K562 (cell line): ENCODE results near the gene ZFHX2. TPM values are rescaled to one million over a fixed set of nuclear protein-coding genes. Genes with fewer than 3 reads are reported as not detected.

Experiments used
- ATAC-seq: fragments of 200-7000 bp; cut with Tn5 transposase; 3 replicates; pipeline ENCODE4 v1.9.1; 2020; ENCODE audit warnings: moderate library complexity
- BruUV-seq: library from RNA; stranded (reverse); fragments of 400-500 nt; replicated peaks from 2 replicates; lab custom pipeline; 2021; lab: Mats Ljungman, UMichigan
- CTCF ChIA-PET: fragments of 300-600 bp; formaldehyde crosslinking; extraction: SDS; loops from one replicate; lab custom pipeline; 2021; ENCODE audit warnings: low intra/inter-chr PET ratio; lab: Yijun Ruan, JAX
- POLR2A ChIA-PET: fragments of 300-600, 350-650 bp; sonication (Branson Sonifier 250); formaldehyde crosslinking; extraction: SDS; loops from one replicate; lab custom pipeline; 2021; ENCODE audit warnings: antibody characterized with exemption, inconsistent platforms; lab: Yijun Ruan, JAX
- DNase-seq, 4 experiments: peaks; one replicate each; pipeline versions ENCODE4 v3.0.0 to v3.0.0-alpha.2; 2011 to 2018; ENCODE audit warnings: low spot score in 3 of 4, mixed read lengths in 3 of 4; ENCODE audit errors: extremely low read depth in 1 of 4
- FAIRE-seq: peaks from 2 replicates; lab custom pipeline; 2011; peaks lifted over from hg19 to GRCh38; lab: Jason Lieb, UNC
- H2AFZ ChIP-seq: 2 replicates; pipeline ENCODE4 v1.6.0; 2011; ENCODE audit warnings: low read depth, low read length, control low read depth, inconsistent platforms
- H3K27ac ChIP-seq: fragments of 200-600 bp; 3 replicates; pipeline ENCODE4 v1.8.0; 2011; ENCODE audit warnings: low read depth, mild to moderate bottlenecking, control low read depth, inconsistent platforms, low read length, moderate library complexity, mixed read lengths; ENCODE audit errors: extremely low read depth
- H3K27me3 ChIP-seq, 2 experiments: fragments of 300-600 bp in 1 of 2; 2 replicates in 1 of 2; 3 replicates in 1 of 2; pipeline versions ENCODE4 v1.6.0 to v1.8.0; 2011; ENCODE audit warnings: inconsistent platforms in 2 of 2, low read length in 2 of 2, mild to moderate bottlenecking in 1 of 2, mixed read lengths in 1 of 2, moderate library complexity in 1 of 2; ENCODE audit not compliant: control insufficient read depth in 2 of 2, insufficient read depth in 2 of 2
- H3K36me3 ChIP-seq: fragments of 300-600 bp; 3 replicates; pipeline ENCODE4 v1.8.0; 2011; ENCODE audit warnings: mild to moderate bottlenecking, low read length, inconsistent platforms; ENCODE audit not compliant: control insufficient read depth, insufficient read depth
- H3K4me1 ChIP-seq, 2 experiments: fragments of 200-600 bp in 1 of 2; replicated peaks in 1 of 2; 2 replicates in 1 of 2; 3 replicates in 1 of 2; pipeline versions ENCODE4 v1.5.1 to v1.8.0; 2011; ENCODE audit warnings: inconsistent platforms in 2 of 2, low read length in 2 of 2, mild to moderate bottlenecking in 1 of 2, mixed read lengths in 1 of 2, moderate library complexity in 1 of 2; ENCODE audit not compliant: control insufficient read depth in 2 of 2, insufficient read depth in 2 of 2
- H3K4me2 ChIP-seq: 2 replicates; pipeline ENCODE4 v1.6.1; 2011; ENCODE audit warnings: low read length, control low read depth, inconsistent platforms, mixed read lengths; ENCODE audit not compliant: insufficient read depth
- H3K4me3 ChIP-seq: fragments of 200-600 bp; sonication (generic), shearing (Covaris generic); 2 replicates; pipeline ENCODE4 v1.5.1; 2016; ENCODE audit warnings: control low read depth, inconsistent platforms
- H3K79me2 ChIP-seq: fragments of 200-600 bp; 3 replicates; pipeline ENCODE4 v1.8.0; 2011; ENCODE audit warnings: low read length, inconsistent platforms; ENCODE audit not compliant: control insufficient read depth, insufficient read depth
- H3K9ac ChIP-seq, 2 experiments: 2 replicates each; pipeline versions ENCODE4 v1.6.0 to v1.6.1; 2011; ENCODE audit warnings: low read depth in 2 of 2, low read length in 2 of 2, control low read depth in 1 of 2, inconsistent platforms in 1 of 2, mild to moderate bottlenecking in 1 of 2, mixed read lengths in 1 of 2; ENCODE audit not compliant: insufficient read depth in 1 of 2
- H3K9me1 ChIP-seq: one replicate; pipeline ENCODE4 v1.6.0; 2011; ENCODE audit warnings: inconsistent platforms, mild to moderate bottlenecking, low read length, moderate library complexity; ENCODE audit not compliant: control insufficient read depth, insufficient read depth
- H3K9me3 ChIP-seq: replicated peaks from 2 replicates; pipeline ENCODE4 v1.5.1; 2011; ENCODE audit warnings: low read depth, low read length, inconsistent platforms; ENCODE audit not compliant: control insufficient read depth, insufficient read depth
- H4K20me1 ChIP-seq: replicated peaks from 2 replicates; pipeline ENCODE4 v1.6.1; 2011; ENCODE audit warnings: low read length, inconsistent platforms, mixed read lengths; ENCODE audit not compliant: control insufficient read depth, insufficient read depth
- CBX2 ChIP-seq: fragments of 200-600 bp; sonication (generic); IDR thresholded peaks from one replicate; pipeline ENCODE4 v1.6.1; 2012; ENCODE audit warnings: mild to moderate bottlenecking, low read length, inconsistent platforms; ENCODE audit not compliant: insufficient read depth, poor library complexity, severe bottlenecking
- FOXK1 ChIP-seq: sonication (generic); formaldehyde crosslinking; IDR thresholded peaks from 2 replicates; pipeline ENCODE4 v1.8.0; 2022; ENCODE audit warnings: missing genetic modification reagents, mild to moderate bottlenecking, borderline replicate concordance
- HNRNPH1 ChIP-seq: fragments of 200-400 bp; formaldehyde crosslinking; optimal IDR thresholded peaks from 2 replicates; pipeline ENCODE3; 2017; ENCODE audit warnings: low read depth, mild to moderate bottlenecking, low read length, moderate library complexity
- KLF1 ChIP-seq: fragments of 450-650 bp; IDR thresholded peaks from 2 replicates; pipeline ENCODE4 v1.6.1; 2016; ENCODE audit warnings: missing genetic modification characterization, missing compliant biosample characterization
- RB1 ChIP-seq: fragments of 450-650 bp; IDR thresholded peaks from 2 replicates; pipeline ENCODE4 v1.6.1; 2017; ENCODE audit warnings: low read depth, mild to moderate bottlenecking
- RBFOX2 ChIP-seq: fragments of 200-400 bp; formaldehyde crosslinking; IDR thresholded peaks from 2 replicates; pipeline ENCODE4 v1.6.1; 2017; ENCODE audit warnings: low read depth, mild to moderate bottlenecking, low read length, moderate library complexity
- ZKSCAN8 ChIP-seq: fragments of 200-800 bp; sonication (Bioruptor generic); IDR thresholded peaks from 2 replicates; pipeline ENCODE4 v1.6.1; 2016; ENCODE audit warnings: missing genetic modification characterization, missing compliant biosample characterization
- ZNF23 ChIP-seq: fragments of 250-450 bp; sonication (Bioruptor Pico); IDR thresholded peaks from 2 replicates; pipeline ENCODE4 v1.4.0; 2020; ENCODE audit warnings: mild to moderate bottlenecking
- in situ Hi-C: fragments of 300-500 bp; cut with MboI; formaldehyde crosslinking; loops from 4 replicates; pipeline ENCODE4 v1.15.0; 2018; ENCODE audit warnings: inconsistent platforms, mixed read lengths
- intact Hi-C: fragments of 100-400 bp; cut with micrococcal nuclease; formaldehyde crosslinking; loops from 2 replicates; pipeline ENCODE4 v1.14.2; 2022
- polyA plus RNA-seq, 8 experiments: library from polyadenylated mRNA; depleted of rRNA in 4 of 8; stranded (reverse) in 5 of 8; unstranded in 3 of 8; fragments of >200 nt; fragmentation: Nextera tagmentation in 2 of 8; fragmentation: Illumina TruSeq in 1 of 8; extraction: Ambion mirVana in 2 of 8; extraction: Trizol in 1 of 8; gene quantifications; 2 replicates each; pipeline versions ENCODE4 v1.2.1 to v1.2.3, GENCODE V29; 2011 to 2014; ENCODE audit warnings: inconsistent platforms in 1 of 8, missing spikeins in 1 of 8
- total RNA-seq, 7 experiments: library from RNA; depleted of rRNA in 6 of 7; stranded (reverse); fragments of >200 nt in 6 of 7; fragmentation: Illumina TruSeq in 2 of 7; extraction: Trizol in 2 of 7; gene quantifications; 2 replicates each; pipeline versions ENCODE4 v1.2.1 to v1.2.3, GENCODE V29; 2011 to 2021; ENCODE audit warnings: low replicate concordance in 1 of 7
- TF ChIP-seq, protein P1 (sequence below): fragments of 250-450 bp; sonication (Bioruptor Pico); IDR thresholded peaks from 2 replicates; pipeline ENCODE4 v1.6.1; 2021; ENCODE audit warnings: mild to moderate bottlenecking

Gene ZFHX2
- total and polyA plus RNA-seq, 9 of the 15 experiments (the other 6 are each of a cell fraction or from before 2014, with no cell fraction given), result 0.06 to 0.11 (median 0.11) TPM; not detected in 4

DNA sequence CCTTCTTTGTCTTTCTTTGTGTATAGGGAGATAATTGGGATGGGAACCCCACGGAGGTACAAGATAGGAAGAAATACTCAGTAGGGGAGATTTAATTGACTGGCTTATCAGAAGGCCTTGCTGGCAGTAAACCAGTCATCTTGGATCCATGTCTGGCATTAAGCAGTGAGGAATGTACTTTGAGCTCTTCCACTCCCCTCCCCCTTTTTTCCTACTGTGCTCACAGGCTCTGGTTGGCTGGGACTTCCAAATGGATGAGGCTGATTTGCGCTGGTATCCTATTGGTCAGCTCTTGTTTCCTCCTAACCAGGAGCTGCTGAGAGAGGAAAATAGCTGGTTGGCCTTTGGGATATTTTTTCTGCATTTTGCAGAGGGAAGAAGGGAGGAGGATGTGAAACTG, 57.3 kb downstream of the ZFHX2 start (continued):
- no peak for TF ChIP-seq ZKSCAN8 (CRISPR knock-in tag)

DNA sequence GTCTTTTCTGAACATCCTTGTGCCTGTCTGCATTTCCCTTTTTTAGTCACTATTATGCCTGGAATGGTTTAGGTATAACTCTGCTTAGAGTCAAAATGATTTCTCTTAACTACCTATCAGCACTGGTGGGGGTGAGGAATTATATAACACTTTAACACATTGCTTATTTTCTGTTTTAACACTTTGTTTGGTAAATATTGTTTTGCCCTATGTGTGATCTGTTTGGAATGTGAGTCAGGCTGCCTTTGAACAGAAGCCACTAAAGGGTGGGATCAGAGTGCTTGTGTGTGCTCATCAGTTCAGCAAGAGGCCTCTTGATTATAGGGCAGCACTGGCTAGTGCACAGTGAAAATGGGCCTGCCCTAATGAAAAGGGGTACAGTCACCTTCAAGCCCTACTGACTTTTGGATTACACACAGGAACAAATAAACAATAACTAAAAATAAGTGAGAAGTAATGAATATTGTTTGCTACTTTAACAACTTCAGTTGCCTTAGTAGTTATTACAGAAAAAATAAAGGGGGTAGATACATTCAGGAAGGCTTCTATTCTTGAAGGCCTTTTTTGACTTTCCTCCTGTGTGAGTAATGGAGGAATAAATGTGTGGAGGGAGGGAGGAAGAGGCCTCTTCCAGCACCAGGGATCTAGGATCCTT, 58.8 kb downstream of the ZFHX2 start:
- POLR2A ChIA-PET, result no interaction called here

More for the DNA sequence above, 58.8 kb downstream of the ZFHX2 start:
- Histone ChIP-seq H3K27me3 (no peaks in the 10 kb centered on the region), H3K4me1 (no peaks in the 10 kb centered on the region), H3K27ac (no peak overlapping the region), H3K79me2 (no peaks in the 10 kb centered on the region)
- CTCF ChIA-PET, result no interaction called here
- BruUV-seq, result no TSS peak
- no peak for FAIRE-seq
- TF ChIP-seq, protein P1, sequence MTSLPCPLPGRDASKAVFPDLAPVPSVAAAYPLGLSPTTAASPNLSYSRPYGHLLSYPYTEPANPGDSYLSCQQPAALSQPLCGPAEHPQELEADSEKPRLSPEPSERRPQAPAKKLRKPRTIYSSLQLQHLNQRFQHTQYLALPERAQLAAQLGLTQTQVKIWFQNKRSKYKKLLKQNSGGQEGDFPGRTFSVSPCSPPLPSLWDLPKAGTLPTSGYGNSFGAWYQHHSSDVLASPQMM (CRISPR knock-in tag), result no peak
- TF ChIP-seq ZNF23, result no peak
- no peak for TF ChIP-seq CBX2
- TF ChIP-seq RB1, result no peak
- TF ChIP-seq FOXK1 (CRISPR knock-in tag), result no peak
- no peak for TF ChIP-seq RBFOX2
- no peak for TF ChIP-seq HNRNPH1
- TF ChIP-seq KLF1, result no peak
- TF ChIP-seq, all 486 proteins: peak for 0
- Histone ChIP-seq H3K36me3 (no peaks in the 10 kb centered on the region), H3K4me3 (no peak overlapping the region), H3K4me2 (no peak overlapping the region), H4K20me1 (no peaks in the 10 kb centered on the region), H3K9ac (no peak overlapping the region; a peak in 1 of 4 replicates), H3K9me1 (no peaks in the 10 kb centered on the region), H2AFZ (no peak overlapping the region), H3K9me3 (no peaks in the 10 kb centered on the region)
- in situ Hi-C loops (no loop called here), intact Hi-C loops (no loop called here)
- DNase-seq (no peak), ATAC-seq (no peak)
